ENCODE measurements around the gene VSTM1.

DNA sequence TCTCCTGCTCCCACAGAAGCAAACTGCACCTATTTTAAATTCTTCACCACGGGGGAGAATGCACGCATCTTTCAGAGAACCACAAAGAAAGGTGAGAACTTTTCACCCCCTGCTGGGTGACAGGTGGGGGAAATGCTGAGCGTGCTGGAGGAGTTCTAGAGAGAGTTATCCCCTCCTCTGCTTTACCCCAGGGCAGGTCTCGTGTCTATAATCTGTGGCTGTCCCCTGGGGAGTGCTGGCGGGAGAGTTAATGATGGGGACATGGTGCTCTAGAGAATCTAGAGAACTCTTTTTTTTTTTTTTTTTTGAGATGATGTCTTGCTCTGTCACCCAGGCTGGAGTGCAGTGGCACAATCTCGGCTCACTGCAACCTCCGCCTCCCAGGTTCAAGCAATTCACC lies 65.5 kb downstream of the VSTM1 start:
- TF ChIP-seq POLR2AphosphoS5 (IDR thresholded peaks at IDR 0.05) (no peak), POLR2A (IDR thresholded peaks at IDR 0.05) (no peak), EP300 (IDR thresholded peaks at IDR 0.05) (no peak)
- TF ChIP-seq, protein P1, sequence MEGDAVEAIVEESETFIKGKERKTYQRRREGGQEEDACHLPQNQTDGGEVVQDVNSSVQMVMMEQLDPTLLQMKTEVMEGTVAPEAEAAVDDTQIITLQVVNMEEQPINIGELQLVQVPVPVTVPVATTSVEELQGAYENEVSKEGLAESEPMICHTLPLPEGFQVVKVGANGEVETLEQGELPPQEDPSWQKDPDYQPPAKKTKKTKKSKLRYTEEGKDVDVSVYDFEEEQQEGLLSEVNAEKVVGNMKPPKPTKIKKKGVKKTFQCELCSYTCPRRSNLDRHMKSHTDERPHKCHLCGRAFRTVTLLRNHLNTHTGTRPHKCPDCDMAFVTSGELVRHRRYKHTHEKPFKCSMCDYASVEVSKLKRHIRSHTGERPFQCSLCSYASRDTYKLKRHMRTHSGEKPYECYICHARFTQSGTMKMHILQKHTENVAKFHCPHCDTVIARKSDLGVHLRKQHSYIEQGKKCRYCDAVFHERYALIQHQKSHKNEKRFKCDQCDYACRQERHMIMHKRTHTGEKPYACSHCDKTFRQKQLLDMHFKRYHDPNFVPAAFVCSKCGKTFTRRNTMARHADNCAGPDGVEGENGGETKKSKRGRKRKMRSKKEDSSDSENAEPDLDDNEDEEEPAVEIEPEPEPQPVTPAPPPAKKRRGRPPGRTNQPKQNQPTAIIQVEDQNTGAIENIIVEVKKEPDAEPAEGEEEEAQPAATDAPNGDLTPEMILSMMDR (IDR thresholded peaks at IDR 0.05) = no peak

All from upper lobe of left lung (tissue), 4 donors.